HG02763 (cell line): ENCODE measurements around the gene USP50.
"Not testable (repeated sequence)": the region's sequence is repeated elsewhere in the genome, so short reads cannot be mapped to it uniquely, and the experiment has no call there.

Experiments used
- ATAC-seq: cut with Tn5 transposase; IDR thresholded peaks from one replicate; pipeline ENCODE4 v1.9.1; 2021; ENCODE audit warnings: mild to moderate bottlenecking, moderate library complexity; ENCODE audit not compliant: unreplicated experiment

Gene USP50

DNA sequence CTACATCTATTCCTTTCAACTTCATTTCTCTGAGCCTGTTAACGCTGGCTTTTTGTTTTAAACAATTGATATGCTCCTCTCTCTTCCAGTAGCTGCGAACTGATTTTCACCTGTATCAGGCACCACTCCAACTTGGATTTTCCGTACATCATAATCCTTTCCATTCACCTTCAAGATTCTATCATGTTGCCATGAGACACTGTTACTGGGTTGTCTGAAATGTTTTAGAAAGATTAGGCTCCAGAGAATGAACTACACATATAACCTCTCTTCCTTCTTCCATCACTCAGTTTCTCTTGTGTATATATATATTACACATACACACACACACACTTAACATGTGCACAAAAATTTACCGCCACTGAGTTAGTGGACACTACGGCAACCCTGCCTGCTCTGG is at the start of gene USP50:
TSS of gene USP50 (minus strand) at position 101 of the 400 bp plus-strand sequence. CDS start 141 bp downstream, outside the sequence.
- no peak for ATAC-seq

DNA sequence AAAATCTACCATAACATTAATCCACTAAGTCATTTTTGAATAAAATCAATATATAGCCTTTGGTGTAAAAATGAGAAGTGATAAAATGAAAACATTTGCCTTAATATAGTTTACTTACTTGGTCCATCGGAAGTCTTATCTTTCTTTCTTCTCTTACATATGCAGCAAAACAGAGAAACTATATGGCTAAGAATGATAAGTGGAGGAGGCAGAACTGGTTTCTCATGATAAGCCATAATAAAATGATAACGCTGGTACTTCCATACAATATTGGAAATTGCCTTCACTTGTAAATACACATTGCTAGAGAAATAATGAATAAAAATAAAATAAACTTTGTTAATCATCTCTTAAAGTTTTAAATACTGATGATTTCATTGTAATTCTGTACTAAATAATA is 47.8 kb upstream of the USP50 start:
- no peak for ATAC-seq

DNA sequence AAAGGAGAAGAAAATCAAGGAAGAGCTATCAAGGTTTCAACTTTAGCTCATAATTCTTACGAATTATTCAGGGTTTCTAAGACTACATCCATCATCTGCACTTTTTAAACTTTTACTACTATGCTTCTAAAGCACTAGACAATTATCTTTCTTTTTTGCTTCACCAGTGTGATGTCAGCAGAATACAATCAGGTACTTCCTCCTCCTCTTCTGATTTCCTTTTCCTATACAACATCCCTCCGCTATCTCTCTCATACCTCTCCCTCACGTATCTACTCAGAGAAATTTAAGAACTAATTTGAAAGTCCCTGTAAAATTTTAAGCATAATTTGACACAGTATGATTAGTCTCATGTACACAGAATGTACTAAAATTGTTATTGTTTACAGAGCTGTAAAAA is 47.3 kb upstream of the USP50 start:
- ATAC-seq: no peak

DNA sequence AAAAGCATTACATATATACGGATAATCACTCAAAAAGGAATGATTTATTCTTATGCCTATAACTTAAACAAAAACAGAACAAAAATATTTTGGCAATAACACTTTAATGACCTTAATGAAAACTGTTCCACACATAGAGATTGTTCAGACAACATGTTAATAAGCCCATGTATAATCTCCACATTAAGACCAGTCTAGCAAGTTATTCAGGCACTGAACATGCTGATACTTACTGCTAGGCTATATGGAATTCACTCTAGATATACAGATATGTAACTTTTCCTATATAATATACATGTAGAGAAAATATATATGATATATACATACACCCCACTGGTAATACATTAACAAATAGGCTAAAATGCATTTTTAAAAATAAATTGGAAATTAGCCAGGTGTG is 43.8 kb upstream of the USP50 start:
- no peak for ATAC-seq

DNA sequence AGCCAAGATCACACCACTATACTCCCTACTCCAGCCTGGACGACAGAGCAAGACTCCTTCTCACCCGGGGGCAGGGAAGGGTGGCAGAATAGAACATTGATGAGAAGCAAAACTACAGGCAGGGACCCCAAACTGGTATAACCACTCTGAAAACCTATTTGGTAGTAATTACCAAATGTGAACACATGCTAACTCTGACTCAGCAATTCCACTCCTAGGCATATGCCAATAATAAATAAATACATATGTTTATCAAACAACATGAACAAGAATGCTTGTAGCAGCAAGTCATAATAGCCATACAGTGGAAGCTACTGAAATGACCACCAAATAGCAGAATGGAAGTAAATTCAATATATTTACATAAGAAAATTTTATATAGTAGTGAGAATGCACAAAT is 31.0 kb upstream of the USP50 start:
- no peak for ATAC-seq

DNA sequence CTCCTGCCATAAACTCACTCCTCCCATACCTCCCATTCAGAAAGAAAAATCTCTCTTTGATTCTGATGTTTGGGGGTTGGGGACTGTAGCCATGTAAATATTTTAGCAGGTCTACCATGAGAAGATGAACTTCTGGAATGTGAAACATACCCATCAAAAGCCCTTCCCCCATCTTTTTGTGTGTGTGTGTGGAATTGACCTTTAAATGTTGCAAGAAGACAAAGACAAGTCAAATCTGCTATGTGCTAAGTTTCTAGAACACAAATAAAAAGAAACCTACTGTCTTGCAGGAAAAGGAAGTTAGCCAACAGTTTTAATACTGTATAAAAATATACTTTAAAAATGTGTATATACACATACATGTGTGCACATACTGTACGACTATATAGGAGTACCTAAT is 29.7 kb upstream of the USP50 start:
- no peak for ATAC-seq

DNA sequence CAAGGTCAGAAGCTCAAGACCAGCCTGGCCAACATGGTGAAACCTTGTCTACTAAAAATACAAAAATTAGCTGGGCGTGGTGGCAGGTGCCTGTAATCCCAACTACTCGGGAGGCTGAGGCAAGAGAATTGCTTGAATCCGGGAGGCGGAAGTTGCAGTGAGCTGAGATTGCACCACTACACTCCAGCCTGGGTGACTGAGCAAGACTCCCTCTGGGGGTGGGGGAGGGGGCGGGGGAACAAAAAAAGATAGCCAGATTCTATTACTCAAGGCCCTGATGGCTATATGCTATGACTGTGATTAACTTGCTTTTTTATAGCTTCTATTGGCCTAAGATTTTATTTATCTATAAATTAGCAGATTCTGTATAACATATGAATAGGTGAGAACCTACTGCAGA is 27.4 kb upstream of the USP50 start:
- ATAC-seq: not testable (repeated sequence)

DNA sequence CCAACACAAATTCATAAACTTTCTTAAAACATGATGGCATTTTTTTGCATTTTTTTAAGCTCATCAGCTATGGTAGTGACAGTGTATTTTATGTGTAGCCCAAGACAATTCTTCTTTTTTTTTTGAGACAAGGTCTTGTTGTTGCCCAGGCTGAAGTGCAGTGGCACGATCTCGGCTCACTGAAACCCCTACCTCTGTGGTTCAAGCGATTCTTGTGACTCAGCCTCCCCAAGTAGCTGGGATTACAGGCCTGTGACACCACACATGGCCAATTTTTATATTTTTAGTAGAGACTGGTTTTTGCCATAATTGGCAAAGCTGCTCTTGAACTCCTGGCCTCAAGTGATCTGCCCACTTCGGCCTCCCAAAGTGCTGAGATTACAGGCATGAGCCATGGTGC is 17.3 kb upstream of the USP50 start:
- no peak for ATAC-seq

DNA sequence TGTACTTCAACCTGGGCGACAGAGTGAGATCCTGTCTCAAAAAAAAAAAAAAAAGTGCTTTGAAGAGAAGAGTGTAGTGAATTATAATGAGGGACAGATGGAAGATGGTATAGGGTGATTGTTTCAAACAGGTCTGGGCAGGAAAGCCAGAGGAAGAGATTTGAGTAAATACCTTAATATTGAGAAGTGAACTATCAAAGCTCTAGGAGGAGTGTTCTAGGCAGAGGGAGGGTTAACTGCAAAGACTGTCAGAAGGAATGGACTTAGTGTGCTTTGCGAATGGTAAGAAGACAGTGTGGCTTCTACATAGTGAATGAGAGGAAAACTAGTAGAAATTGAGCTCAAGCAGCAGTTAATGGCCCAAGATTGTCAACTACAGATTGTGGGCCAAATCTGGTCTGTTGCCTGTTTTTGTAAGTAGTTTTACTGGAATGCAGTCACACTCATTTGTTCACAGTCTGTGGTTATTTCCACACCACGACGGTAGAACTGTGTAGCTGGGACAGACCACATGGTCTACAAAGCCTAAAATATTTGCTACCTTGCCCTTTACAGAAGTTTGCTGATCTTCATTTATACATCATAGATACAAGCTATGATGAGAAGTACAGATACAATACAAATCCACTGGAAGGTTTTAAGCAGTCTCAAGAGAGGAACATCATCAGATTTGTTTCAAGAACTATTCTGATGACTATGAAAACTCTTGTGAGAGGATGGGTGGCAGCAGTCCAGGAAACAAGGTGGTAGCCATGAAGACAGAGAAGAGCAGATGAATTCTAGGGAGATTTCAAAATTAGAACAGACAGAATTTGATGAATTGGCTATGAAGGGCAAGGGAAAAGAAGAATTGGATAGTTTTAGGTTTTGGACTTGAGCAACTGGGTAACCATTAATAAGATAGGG is 16.5 kb upstream of the USP50 start:
- no peak for ATAC-seq

DNA sequence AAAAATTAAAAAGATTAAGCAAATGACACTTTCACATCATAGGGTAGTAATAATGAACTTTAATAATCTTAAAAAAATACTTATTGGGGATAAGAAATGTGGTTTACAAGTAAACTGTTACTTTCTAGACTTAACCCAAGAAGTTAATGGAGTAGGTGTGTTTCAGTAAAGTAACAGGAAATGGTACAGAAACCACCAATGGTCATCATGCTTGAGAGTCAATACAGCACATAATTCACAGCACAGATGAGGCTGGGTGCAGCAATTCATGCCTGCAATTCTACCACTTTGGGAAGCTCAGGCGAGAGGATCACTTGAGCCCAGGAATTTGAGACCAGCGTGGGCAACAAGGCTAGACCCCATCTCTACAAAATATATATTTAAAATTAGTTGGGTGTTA is 11.5 kb upstream of the USP50 start:
- ATAC-seq: no peak

DNA sequence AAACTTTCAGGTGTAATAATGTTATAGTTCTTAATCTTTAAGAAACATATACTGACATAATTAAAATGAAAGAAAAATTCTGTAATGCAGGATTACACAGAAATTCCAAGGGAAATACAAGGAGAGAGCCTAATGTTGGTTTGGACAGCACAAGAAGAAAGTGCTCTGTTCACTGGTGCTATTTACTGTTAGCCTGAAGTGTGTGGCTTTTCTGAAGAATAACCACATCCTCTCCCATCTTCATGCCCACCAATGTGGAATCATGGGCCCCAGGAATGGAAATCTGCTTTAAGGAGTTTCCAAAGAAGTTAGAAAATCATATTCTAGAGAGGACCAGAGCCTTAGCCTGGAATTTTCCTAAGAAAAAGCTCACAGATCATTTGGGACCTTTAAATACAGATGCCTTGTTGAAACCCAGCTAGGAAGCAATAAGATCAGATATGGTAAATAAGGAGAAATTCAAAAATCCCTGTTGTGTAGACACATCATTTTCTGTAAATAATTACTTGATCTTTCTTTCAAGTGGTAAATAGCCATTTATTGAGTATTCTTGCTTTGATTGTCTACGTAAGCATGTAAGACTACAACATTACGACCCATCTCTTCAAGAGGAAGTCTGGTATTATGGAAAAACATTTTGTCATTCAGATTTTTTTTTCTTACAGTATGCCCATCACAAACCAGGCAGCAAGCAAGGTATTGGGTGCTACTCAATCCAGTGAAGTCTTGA is 10.3 kb upstream of the USP50 start:
- no peak for ATAC-seq

DNA sequence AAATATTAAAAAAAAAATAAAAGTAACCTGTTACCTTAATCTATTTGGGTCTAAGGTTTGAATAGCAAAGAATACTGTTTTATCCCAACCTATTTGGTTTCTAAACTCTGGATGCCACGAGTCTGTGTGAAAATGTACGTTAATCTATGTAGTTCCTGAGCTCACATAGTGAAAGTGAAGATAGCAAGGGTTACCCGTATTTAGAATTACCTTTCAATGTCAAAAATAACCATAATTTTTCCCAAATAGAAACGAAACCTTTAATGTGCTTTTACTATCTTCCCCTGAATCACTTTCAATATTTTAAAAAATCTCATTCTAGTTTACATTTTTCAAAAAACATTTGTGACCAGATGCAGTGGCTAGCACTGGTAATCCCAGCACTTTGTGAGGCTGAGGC is 5.8 kb upstream of the USP50 start:
- no peak for ATAC-seq

DNA sequence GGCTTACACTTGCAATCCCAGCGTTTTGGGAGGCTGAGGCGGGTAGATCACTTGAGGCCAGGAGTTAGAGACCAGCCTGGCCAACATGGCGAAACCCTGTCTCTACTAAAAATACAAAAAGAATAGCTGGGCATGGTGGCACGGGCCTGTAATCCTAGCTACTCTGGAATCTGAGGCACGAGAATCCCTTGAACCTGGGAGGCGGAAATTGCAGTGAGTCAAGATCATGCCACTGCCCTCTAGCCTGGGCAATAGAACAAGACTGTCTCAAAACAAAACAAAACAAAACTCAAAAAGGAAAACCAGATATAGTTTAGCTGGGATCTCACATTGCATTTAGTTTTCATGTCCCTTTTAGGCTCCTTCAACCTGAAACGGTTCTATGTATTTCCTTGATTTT is 2.9 kb upstream of the USP50 start:
- no peak for ATAC-seq

DNA sequence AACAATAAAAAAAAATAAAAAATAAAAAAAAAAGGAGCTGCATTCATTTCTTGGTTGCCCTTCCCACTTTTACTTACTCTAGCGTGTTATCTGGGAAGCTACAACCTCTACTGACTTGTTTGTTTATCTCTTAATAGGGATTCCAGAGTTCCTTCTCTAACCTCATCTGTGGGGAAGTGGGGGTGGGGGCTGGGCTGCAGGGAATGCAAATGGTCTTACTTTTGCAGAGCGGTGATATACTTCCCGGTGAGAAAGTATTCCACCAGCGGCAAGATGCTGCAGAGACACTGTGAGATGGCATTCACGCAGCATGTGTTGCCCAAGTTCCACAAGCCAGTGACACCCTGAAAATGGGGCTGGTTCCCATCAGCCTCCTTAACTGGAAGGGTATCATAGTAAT is 2.1 kb downstream of the USP50 start:
- no peak for ATAC-seq

DNA sequence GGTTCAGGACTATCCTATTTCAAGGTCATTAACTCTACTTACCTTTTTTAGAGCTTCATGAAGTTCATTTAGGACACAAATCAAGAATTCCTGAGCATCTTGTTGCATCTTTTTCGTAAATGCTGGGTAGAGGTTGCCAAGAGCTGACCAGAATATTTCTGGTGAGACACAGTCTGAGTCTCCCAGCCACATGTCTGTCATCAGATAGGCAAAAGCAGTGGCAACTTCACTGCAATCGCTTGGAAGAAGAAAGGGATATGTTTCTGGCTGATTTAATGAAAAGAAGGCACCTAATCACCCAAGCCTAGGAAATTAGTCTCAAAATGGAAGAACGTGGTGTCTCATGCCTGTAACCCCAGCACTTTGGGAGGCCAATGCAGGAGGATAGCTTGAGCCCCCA is 2.9 kb downstream of the USP50 start:
- no peak for ATAC-seq

DNA sequence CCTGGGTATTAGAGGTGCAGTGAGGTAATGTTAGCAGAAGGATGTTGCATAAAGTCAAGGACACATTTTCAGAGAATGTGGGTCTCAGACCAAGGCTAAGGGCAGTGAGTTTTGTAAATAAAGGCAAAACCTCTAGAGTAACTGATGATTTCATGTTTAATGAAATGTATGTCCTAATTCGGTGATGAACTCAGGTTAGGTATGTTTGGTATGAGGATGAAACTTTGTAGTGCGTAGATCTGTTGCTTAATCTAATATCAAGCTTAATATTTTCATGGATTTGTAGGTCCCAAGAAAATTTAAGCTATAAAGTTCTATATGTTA is 3.6 kb downstream of the USP50 start:
- no peak for ATAC-seq

DNA sequence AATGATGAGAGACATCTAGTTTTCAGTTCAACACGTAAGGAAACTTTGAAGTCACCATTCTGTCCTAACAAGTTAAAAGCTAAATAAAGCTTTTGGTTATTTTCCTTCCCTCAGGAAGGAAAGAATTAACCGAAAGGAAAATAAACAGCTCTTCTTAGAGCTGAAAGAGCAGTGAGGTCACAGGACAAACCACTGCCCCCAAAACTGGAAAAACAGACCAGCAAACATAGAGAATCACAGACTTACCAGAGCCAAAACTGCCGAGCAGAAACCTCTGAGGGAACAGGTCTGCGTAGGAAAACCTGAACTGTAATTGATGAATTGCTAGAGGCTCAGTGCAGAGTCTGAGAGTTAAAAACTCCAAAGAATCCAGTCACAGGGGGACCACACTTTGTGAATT is 14.7 kb downstream of the USP50 start:
- ATAC-seq: no peak

DNA sequence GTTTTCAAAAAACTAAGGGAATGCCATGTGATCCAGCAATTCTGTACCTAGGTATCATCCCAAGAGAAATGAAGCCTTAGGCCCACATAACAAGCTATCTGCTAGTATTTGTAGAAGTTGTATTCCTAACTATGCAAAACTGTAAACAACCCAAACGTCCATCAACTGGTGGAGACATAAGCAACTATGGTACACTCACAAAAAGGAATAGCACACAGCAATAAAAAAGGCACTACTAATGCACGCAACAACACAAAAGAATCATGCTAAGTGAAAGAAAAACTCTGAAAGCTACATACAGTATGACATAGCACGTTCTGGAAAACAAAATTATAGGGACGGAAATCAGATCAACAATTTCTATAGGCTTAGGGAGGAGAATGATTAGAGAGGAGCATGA is 15.3 kb downstream of the USP50 start:
- ATAC-seq: no peak

DNA sequence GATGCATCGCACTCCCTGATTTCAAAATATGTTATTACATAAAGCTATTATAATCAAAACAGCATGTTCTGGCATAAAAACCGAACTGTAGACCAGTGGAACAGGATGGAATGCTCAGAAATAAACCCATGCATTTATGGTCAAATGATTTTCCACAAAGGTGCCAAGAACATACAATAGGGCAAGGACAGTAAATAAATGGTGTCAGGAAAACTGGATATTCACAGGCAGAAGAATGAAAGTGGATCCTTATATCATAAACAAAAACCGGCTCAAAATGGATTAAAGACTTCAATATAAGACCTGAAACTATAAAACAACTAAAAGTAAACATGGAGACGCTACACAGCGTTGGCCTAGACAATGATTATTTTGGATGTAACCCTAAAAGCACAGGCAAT is 22.6 kb downstream of the USP50 start:
- ATAC-seq: no peak

DNA sequence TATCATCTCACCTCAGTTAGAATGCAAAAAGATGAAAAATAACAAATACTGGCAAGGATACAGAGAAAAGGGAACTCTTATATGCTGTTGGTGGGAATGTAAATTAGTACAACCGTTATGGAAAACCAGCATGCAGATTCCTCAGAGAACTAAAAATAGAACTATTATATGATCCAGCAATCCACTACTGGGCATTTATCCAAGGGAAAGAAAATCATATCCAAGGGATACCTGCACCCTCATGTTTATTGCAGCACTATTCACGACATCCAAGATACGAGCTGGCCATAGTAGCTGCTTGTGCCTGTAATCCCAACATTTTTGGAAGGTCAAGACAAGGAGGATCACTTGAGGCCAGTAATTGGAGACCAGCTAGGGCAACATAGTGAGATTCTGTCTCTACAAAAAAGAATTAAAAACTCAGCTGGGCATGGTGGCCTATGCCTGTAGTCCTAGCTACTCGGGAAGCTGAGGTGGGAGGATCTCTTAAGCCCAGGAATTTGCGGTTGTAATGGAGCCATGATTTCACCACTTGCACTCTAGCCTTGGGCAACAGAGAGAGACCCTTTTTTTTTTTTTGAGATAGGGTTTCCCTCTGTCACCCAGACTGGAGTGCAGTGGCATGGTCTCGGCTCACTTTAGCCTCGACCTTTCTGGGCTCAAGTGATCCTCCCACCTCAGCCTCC is 26.6 kb downstream of the USP50 start:
- no peak for ATAC-seq

DNA sequence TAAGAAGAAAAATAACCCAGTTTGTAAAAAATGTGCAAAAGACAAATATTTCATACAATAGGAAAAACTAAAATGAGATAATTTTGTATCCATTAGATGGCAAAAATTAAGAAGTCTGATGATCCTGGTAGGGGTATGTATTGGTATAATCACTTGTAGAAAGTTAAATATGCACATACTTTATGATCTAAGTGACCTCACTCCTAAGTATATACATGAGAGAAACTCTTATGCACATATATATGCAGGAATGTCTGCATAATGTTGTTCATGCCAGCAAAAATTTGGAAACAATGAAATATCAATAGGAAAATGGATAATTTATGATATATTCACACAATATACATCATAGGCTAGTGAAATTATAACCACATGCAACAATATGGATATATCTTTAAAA is 33.5 kb downstream of the USP50 start:
- ATAC-seq: no peak

DNA sequence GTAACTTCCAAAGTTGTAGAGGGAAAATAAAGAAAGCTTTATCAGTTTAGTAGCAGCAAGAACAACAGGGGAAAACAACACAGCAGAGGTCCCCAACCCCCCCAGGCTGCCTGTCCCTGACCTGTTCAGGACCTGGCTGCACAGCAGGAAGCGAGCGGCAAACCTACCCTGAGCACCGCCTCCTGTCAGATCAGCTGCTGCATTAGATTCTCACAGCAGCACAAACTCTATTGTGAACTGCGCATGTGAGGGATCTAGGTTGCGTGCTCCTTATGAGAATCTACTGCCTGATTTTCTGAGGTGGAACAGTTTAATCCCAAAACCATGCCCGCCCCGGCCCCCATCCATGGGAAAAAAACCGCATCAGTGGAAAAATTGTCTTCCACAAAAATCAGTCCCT is 40.3 kb downstream of the USP50 start:
- ATAC-seq: no peak
